Measurements from ENCODE around the gene PLB1.

The PLB1 gene

DNA sequence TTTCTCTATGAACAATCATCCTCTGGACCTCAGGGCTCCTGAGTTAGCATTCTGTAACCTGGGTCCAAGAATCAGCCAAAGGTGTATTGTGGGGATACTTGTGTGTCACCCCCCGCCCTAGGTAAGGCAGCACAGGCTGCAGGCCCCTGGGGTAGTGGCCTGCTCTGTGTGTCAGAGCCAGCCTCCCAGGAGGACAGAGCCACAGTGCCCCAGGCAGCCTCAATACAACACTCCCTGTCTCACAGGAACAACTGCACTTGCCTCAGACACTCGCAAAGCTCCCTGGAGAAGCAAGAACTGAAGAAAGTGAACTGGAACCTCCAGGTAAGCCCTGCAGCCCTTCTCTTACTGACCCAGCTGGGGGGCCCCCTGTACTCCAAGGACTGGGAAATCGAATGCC, 134.5 kb downstream of the PLB1 start:
- no peak for DNase-seq

- DNase-seq = no peak
These were observed 135.8 kb downstream of the PLB1 start for GRCh38 chr2:28631514-28632206.

DNA sequence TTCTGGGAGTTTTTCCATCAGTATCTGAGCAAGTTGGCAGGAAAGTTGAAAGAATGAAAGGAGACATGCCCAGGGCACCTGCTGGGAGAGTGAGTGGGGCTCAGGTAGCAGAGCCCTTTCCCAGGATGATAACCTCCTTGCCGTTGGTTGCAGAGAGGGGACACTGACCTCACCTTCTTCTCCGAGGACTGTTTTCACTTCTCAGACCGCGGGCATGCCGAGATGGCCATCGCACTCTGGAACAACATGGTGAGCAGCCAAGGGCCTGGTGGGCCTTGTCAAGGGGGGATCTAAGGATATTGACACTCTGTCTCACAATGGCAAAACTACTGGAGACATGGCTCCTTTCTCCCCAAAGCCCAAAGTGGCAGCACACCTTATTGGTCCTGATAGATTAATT, 136.9 kb downstream of the PLB1 start:
- no peak for DNase-seq

DNA sequence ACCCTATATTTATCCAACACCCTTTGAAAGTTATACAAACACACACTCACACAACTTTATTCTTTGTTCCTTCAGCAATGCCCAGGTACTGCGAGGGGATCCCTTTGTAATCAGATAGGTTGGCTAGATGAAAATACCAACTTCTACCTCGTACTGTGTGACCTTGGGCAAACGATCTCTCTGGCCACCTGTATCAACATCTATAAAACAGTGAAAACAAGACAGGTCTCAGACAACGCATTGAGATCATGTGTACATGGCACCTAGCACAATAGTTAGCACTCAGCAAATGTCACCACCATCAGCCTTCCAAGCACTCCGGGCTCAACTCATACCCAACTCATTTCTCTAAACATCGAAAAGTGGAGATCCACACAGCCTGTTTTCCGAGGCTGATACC, 137.3 kb downstream of the PLB1 start:
- no peak for DNase-seq

DNA sequence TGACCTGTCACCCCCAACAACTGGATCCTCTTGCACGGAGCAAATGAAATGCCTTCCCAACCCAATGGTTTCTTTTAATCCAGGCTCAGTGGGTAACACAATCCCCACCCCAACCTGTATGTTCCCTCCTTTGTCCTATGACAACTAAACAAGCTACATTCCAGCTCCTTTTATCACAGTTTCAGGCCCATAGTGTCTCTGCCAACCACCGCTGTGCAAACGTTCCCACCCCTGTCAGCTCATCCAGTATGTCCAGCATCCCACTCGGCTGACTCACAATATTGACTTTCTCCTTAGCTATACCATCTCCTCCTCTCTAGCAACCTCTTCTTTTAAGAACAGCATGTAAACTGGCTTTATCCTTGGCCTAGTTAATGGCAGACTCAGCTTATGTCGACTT, 137.9 kb downstream of the PLB1 start:
- no peak for DNase-seq

GRCh38 chr2:28635191-28635611, 139.3 kb downstream of the PLB1 start:
- no peak for DNase-seq

- no peak for DNase-seq
These were observed 140.6 kb downstream of the PLB1 start for GRCh38 chr2:28636491-28636890.

GRCh38 chr2:28637066-28638047, 141.5 kb downstream of the PLB1 start:
- DNase-seq = no peak

DNA sequence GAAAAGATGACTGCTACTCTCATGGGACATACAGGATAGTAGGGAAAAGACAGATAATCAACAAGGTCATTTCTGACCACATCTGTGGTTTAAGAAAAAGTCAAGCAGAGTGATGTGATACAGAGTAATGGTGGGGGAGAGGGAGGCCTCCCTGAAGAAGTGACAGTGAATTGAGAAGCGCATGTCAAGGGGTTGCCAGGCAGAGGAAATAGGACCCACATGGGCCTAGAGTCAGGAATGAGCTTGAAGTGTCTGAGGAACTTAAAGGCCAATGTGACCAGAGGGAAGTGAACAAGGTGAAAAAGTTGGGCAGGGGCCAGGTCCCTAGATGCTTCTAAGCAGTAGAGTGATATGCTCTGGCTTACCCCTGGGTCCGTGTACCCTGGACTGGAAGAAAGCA, 142.2 kb downstream of the PLB1 start:
- DNase-seq = no peak

- DNase-seq = no peak
These were observed 143.3 kb downstream of the PLB1 start for GRCh38 chr2:28639092-28639691.

DNA sequence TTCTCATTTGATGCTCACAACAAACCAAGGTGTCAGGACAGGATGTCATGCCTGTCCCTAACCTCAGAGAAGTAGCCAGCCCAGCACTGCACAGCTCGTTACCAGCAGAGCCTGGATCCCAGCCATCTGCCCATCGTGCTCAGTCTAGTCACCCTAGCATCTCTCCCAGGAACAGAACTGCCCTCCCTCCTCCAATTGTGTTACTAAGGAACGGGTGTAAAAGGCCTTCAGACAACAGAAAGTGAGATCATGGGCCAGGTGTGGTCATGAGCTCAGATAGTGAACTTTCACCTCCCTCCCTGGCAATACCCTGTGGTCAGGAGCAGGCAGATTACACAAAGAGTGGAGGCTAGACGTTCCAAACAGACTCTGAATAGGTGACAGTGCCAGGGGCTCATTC, 144.0 kb downstream of the PLB1 start:
- no peak for DNase-seq

- no peak for DNase-seq
These were observed 144.5 kb downstream of the PLB1 start for GRCh38 chr2:28640260-28640907.

- no peak for DNase-seq
These were observed 145.0 kb downstream of the PLB1 start for GRCh38 chr2:28640908-28641300.

GRCh38 chr2:28642796-28643195, 146.9 kb downstream of the PLB1 start:
- no peak for DNase-seq

- DNase-seq = no peak
These were observed 147.5 kb downstream of the PLB1 start for GRCh38 chr2:28643327-28643726.

DNA sequence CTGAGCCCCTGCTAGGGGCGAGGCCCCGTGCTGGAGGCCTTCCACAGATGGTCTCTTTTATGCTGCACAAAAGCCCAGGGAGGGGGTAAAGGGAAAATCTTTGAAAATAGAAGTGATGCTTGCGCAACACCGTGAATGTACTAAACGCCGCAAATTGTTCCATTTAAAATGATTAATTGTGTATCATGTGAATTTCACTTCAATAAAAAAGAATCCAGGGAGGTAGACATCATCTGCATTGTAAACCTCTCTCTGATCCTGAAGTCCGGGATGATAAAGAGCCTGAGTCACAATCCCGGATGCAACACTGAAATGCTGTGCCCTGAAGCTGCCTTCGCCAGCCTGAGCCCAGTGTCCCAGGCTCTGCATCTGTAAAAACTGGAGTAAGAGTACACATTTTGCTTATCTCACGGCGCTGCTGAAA, 148.1 kb downstream of the PLB1 start:
- DNase-seq = no peak

DNA sequence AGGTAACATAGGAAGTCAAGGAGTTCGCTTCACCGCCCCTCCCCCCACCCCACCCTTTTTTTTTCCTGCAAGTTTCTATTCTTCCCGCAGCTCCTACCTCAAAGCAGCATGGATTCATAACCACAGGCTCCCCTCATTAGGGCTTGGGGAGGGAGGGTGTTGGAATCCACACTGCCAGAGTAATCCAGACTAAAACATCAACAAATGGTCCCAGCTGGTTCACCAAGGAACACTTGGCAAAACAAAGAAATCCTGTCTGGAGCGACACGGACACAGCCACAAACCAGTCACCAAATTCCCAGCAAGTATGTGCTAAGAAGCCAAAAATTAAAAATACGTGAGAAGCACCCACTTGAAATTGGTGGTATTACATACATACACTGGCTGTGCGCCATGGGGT, 148.9 kb downstream of the PLB1 start:
- no peak for DNase-seq

GRCh38 chr2:28645553-28645952, 149.7 kb downstream of the PLB1 start:
- DNase-seq = no peak

DNA sequence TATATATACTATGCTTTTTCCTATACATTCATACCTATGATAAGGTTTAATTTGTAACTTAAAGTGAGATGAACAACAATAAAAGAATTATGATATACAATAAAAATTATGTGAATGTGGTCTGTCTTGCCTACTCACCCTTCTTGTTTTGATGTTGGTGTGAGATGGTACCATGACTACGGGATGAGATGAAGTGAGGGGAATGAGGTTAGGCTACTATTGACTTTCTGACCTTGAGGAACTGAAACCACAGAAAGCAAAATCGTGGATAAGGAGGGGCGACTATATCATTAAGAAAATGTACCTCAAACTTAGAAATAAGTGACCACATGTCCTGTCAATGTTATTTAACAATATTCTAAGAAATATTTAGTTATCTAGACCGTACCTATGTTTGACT, 151.8 kb downstream of the PLB1 start:
- no peak for DNase-seq

GRCh38 chr2:28648147-28648546, 152.3 kb downstream of the PLB1 start:
- no peak for DNase-seq

GRCh38 chr2:28648671-28649395, 153.0 kb downstream of the PLB1 start:
- DNase-seq = no peak

GRCh38 chr2:28649481-28650265, 153.8 kb downstream of the PLB1 start:
- DNase-seq = no peak

Data from NCI-H1436 (cell line).